IMR-90 (cell line): ENCODE data around the gene RAB11FIP4. TPM values are rescaled to one million over a fixed set of nuclear protein-coding genes. Genes with fewer than 3 reads are reported as not detected.

Source experiments
- ATAC-seq: fragments of 200-7000 bp; cut with Tn5 transposase; 2 replicates; pipeline ENCODE4 v1.9.1; 2020; ENCODE audit warnings: low read depth, mild to moderate bottlenecking, moderate library complexity
- BruUV-seq: library from RNA; stranded (reverse); fragments of 400-500 nt; replicated peaks from 2 replicates; lab custom pipeline; 2021; lab: Mats Ljungman, UMichigan
- CTCF ChIA-PET: fragments of 300-600 bp; formaldehyde crosslinking; extraction: SDS; loops from one replicate; lab custom pipeline; 2021; ENCODE audit warnings: antibody characterized with exemption; lab: Yijun Ruan, JAX
- POLR2A ChIA-PET: fragments of 300-600 bp; sonication (Branson Sonifier 250); formaldehyde crosslinking; loops from one replicate; lab custom pipeline; 2022; ENCODE audit warnings: antibody characterized with exemption; ENCODE audit not compliant: unreplicated experiment; lab: Charles Lee
- DNase-seq: peaks from one replicate; pipeline ENCODE4 v3.0.0; 2013
- H2AFZ ChIP-seq: replicated peaks from 2 replicates; pipeline ENCODE3; 2013; ENCODE audit warnings: low read length, mild to moderate bottlenecking; ENCODE audit not compliant: poor library complexity
- H2AK5ac ChIP-seq: 2 replicates; pipeline ENCODE4 v1.6.1; 2013; ENCODE audit warnings: low read depth, low read length, inconsistent platforms
- H2AK9ac ChIP-seq: replicated peaks from 2 replicates; pipeline ENCODE3; 2013; ENCODE audit warnings: mild to moderate bottlenecking, low read depth, low read length, moderate library complexity; ENCODE audit not compliant: poor library complexity
- H2BK120ac ChIP-seq: 2 replicates; pipeline ENCODE4 v1.6.1; 2013; ENCODE audit warnings: low read depth, low read length, inconsistent platforms
- H2BK15ac ChIP-seq: 3 replicates; pipeline ENCODE4 v1.6.1; 2013; ENCODE audit warnings: low read depth, low read length, inconsistent platforms
- H2BK20ac ChIP-seq: 2 replicates; pipeline ENCODE4 v1.6.1; 2013; ENCODE audit warnings: low read depth, mild to moderate bottlenecking, inconsistent platforms, low read length, moderate library complexity
- H2BK5ac ChIP-seq: 2 replicates; pipeline ENCODE4 v1.6.1; 2013; ENCODE audit warnings: mild to moderate bottlenecking, low read depth, low read length, inconsistent platforms; ENCODE audit not compliant: poor library complexity, severe bottlenecking
- H3K14ac ChIP-seq: replicated peaks from 2 replicates; pipeline ENCODE4 v1.6.1; 2013; ENCODE audit warnings: low read depth, low read length, inconsistent platforms
- H3K18ac ChIP-seq: 2 replicates; pipeline ENCODE4 v1.6.1; 2013; ENCODE audit warnings: low read depth, low read length, control low read depth
- H3K23ac ChIP-seq: 2 replicates; pipeline ENCODE4 v1.6.1; 2013; ENCODE audit warnings: low read depth, low read length, inconsistent platforms
- H3K27ac ChIP-seq: 2 replicates; pipeline ENCODE4 v1.5.1; 2013; ENCODE audit warnings: mild to moderate bottlenecking, control low read depth, low read length; ENCODE audit not compliant: insufficient read depth
- H3K27me3 ChIP-seq: 2 replicates; pipeline ENCODE4 v1.6.1; 2013; ENCODE audit warnings: low read length; ENCODE audit not compliant: control insufficient read depth, insufficient read depth
- H3K36me3 ChIP-seq: 2 replicates; pipeline ENCODE4 v1.6.1; 2013; ENCODE audit warnings: low read length, mixed read lengths; ENCODE audit not compliant: control insufficient read depth, insufficient read depth
- H3K4ac ChIP-seq: 2 replicates; pipeline ENCODE4 v1.6.1; 2013; ENCODE audit warnings: low read depth, low read length, inconsistent platforms
- H3K4me1 ChIP-seq: 2 replicates; pipeline ENCODE4 v1.6.1; 2013; ENCODE audit warnings: low read length, mixed read lengths; ENCODE audit not compliant: control insufficient read depth, insufficient read depth
- H3K4me2 ChIP-seq: 2 replicates; pipeline ENCODE4 v1.6.1; 2013; ENCODE audit warnings: low read depth, mild to moderate bottlenecking, control low read depth, low read length, moderate library complexity
- H3K4me3 ChIP-seq: 2 replicates; pipeline ENCODE4 v1.5.1; 2013; ENCODE audit warnings: low read depth, mild to moderate bottlenecking, control low read depth, low read length, moderate library complexity; ENCODE audit not compliant: insufficient read depth
- H3K56ac ChIP-seq: 2 replicates; pipeline ENCODE4 v1.6.1; 2013; ENCODE audit warnings: low read length, inconsistent platforms; ENCODE audit not compliant: insufficient read depth; ENCODE audit errors: extremely low read depth
- H3K79me1 ChIP-seq, 2 experiments: 2 replicates each; pipeline ENCODE4 v1.6.1; 2013; ENCODE audit warnings: low read length in 2 of 2, inconsistent platforms in 1 of 2, low read depth in 1 of 2
- H3K9ac ChIP-seq: 2 replicates; pipeline ENCODE4 v1.6.1; 2013; ENCODE audit warnings: low read depth, low read length, control low read depth
- H3K9me1 ChIP-seq: 2 replicates; pipeline ENCODE4 v1.6.1; 2013; ENCODE audit warnings: low read length, inconsistent platforms; ENCODE audit not compliant: insufficient read depth
- H3K9me3 ChIP-seq: 2 replicates; pipeline ENCODE4 v1.6.1; 2013; ENCODE audit warnings: low read length; ENCODE audit not compliant: control insufficient read depth, insufficient read depth
- H4K20me1 ChIP-seq: 2 replicates; pipeline ENCODE4 v1.6.1; 2013; ENCODE audit warnings: low read length, inconsistent platforms; ENCODE audit not compliant: insufficient read depth
- H4K5ac ChIP-seq: 2 replicates; pipeline ENCODE4 v1.6.1; 2013; ENCODE audit warnings: mild to moderate bottlenecking, low read depth, low read length, control low read depth
- H4K8ac ChIP-seq, 2 experiments: 2 replicates each; pipeline ENCODE4 v1.6.1; 2013; ENCODE audit warnings: low read depth in 2 of 2, low read length in 2 of 2, control low read depth in 1 of 2, inconsistent platforms in 1 of 2
- H4K91ac ChIP-seq: 2 replicates; pipeline ENCODE4 v1.6.1; 2013; ENCODE audit warnings: low read depth, low read length, inconsistent platforms; ENCODE audit not compliant: insufficient read depth
- BHLHE40 ChIP-seq: fragments of 150-350 bp; IDR thresholded peaks from 2 replicates; pipeline ENCODE4 v1.6.1; 2016; ENCODE audit warnings: mild to moderate bottlenecking, low read depth, low read length
- CEBPB ChIP-seq: IDR thresholded peaks from 2 replicates; pipeline ENCODE4 v1.6.1; 2012; ENCODE audit warnings: low read depth, low read length, improper control_type of control experiment
- CHD1 ChIP-seq: IDR thresholded peaks from 2 replicates; pipeline ENCODE4 v1.6.1; 2012; ENCODE audit warnings: low read depth, low read length, improper control_type of control experiment
- CTCF ChIP-seq: conservative IDR thresholded peaks from 2 replicates; pipeline ENCODE4 v1.5.1; 2012; ENCODE audit warnings: mild to moderate bottlenecking, low read depth, low read length, improper control_type of control experiment
- ELK1 ChIP-seq: fragments of 150-350 bp; IDR thresholded peaks from 2 replicates; pipeline ENCODE4 v1.6.1; 2016; ENCODE audit warnings: low read depth, mild to moderate bottlenecking, low read length, moderate library complexity, borderline replicate concordance
- FOS ChIP-seq: fragments of 150-350 bp; IDR thresholded peaks from 2 replicates; pipeline ENCODE4 v1.6.1; 2016; ENCODE audit warnings: low read depth, low read length
- MAFK ChIP-seq: IDR thresholded peaks from 2 replicates; pipeline ENCODE4 v1.6.1; 2012; ENCODE audit warnings: low read depth, low read length, improper control_type of control experiment
- MAZ ChIP-seq: IDR thresholded peaks from 2 replicates; pipeline ENCODE4 v1.6.1; 2012; ENCODE audit warnings: low read depth, mild to moderate bottlenecking, low read length, improper control_type of control experiment, moderate library complexity, borderline replicate concordance
- MXI1 ChIP-seq: IDR thresholded peaks from 2 replicates; pipeline ENCODE4 v1.6.1; 2012; ENCODE audit warnings: low read depth, mild to moderate bottlenecking, low read length, moderate library complexity, borderline replicate concordance
- POLR2A ChIP-seq: IDR thresholded peaks from 2 replicates; pipeline ENCODE4 v1.6.1; 2012; ENCODE audit warnings: mild to moderate bottlenecking, low read depth, low read length
- RAD21 ChIP-seq: IDR thresholded peaks from 2 replicates; pipeline ENCODE4 v1.6.1; 2012; ENCODE audit warnings: low read length, improper control_type of control experiment
- RCOR1 ChIP-seq: IDR thresholded peaks from 2 replicates; pipeline ENCODE4 v1.6.1; 2012; ENCODE audit warnings: mild to moderate bottlenecking, low read length, improper control_type of control experiment; ENCODE audit not compliant: insufficient replicate concordance
- RFX5 ChIP-seq: IDR thresholded peaks from 2 replicates; pipeline ENCODE4 v1.8.0; 2012; ENCODE audit warnings: low read depth, mild to moderate bottlenecking, low read length, moderate library complexity
- SMC3 ChIP-seq: fragments of 150-350 bp; IDR thresholded peaks from 2 replicates; pipeline ENCODE4 v1.6.1; 2016; ENCODE audit warnings: low read depth, mild to moderate bottlenecking, antibody characterized with exemption, low read length, moderate library complexity
- USF2 ChIP-seq: fragments of 150-350 bp; IDR thresholded peaks from 2 replicates; pipeline ENCODE4 v1.6.1; 2017; ENCODE audit warnings: mild to moderate bottlenecking, antibody characterized with exemption, low read length, low read depth
- WGBS, 2 experiments: methylation state at CpG; one replicate each; pipeline versions ENCODE4 v1.1.5 to v1.1.7; 2013; ENCODE audit warnings: missing lambda C conversion rate in 2 of 2; ENCODE audit not compliant: insufficient read length in 1 of 2; ENCODE audit errors: extremely low coverage in 2 of 2; 5-methylcytosine and 5-hydroxymethylcytosine counted together
- dilution Hi-C: fragments of 300-500 bp; cut with HindIII; formaldehyde crosslinking; loops from one replicate; pipeline ENCODE4 v1.14.3; 2018; ENCODE audit warnings: low sequenced_read_pairs; ENCODE audit not compliant: unreplicated experiment
- in situ Hi-C: fragments of 300-500 bp; cut with MboI; formaldehyde crosslinking; loops from 3 replicates; pipeline ENCODE4 v1.14.3; 2019; ENCODE audit warnings: low sequenced_read_pairs, inconsistent platforms, mixed read lengths
- intact Hi-C: fragments of 100-400 bp; cut with micrococcal nuclease; formaldehyde crosslinking; loops from 2 replicates; pipeline ENCODE4 v1.10.0; 2022
- polyA plus RNA-seq, 3 experiments: library from polyadenylated mRNA; depleted of rRNA; stranded (reverse); fragments of >200 nt; gene quantifications; 2 replicates each; pipeline ENCODE4 v1.2.3, GENCODE V29; 2012; ENCODE audit warnings: low replicate concordance in 1 of 3
- total RNA-seq: library from RNA; depleted of rRNA; stranded (reverse); fragments of >200 nt; gene quantifications from 2 replicates; pipeline ENCODE4 v1.2.3, GENCODE V29; 2012

RAB11FIP4 gene
- total and polyA plus RNA-seq, 2 of the 4 experiments (the other 2 are of a cell fraction): 0.68 to 1.1 TPM

GRCh38 chr17:31476525-31477416 is 85.3 kb downstream of the RAB11FIP4 start:
- no peak overlapping the region for H3K4me2 ChIP-seq
- H2AK9ac ChIP-seq: no peak overlapping the region
- dilution Hi-C loops: no loop called here
- no peaks in the 10 kb centered on the region for H3K9me3 ChIP-seq
- H3K18ac ChIP-seq: no peak overlapping the region
- no peak overlapping the region for H2BK20ac ChIP-seq
- H4K20me1 ChIP-seq: no peaks in the 10 kb centered on the region
- H3K9ac ChIP-seq: no peak overlapping the region
- H2AK5ac ChIP-seq: no peak overlapping the region
- H3K4me1 ChIP-seq: no peaks in the 10 kb centered on the region
- WGBS, 2 experiments: 54% methylated on average over 4 of the region's 16 CpGs; no CpG with 5 or more reads in 1 of the 2 experiments
- H2BK120ac ChIP-seq: no peak overlapping the region
- intact Hi-C loops: no loop called here
- no peak overlapping the region for H4K8ac ChIP-seq
- no TSS peak for BruUV-seq
- H2AFZ ChIP-seq: no peak overlapping the region
- H2BK15ac ChIP-seq: no peak overlapping the region
- no peak overlapping the region for H4K91ac ChIP-seq
- DNase-seq (no peak), ATAC-seq (no peak)
- H3K9me1 ChIP-seq: no peaks in the 10 kb centered on the region
- no peak overlapping the region for H3K14ac ChIP-seq
- no peak overlapping the region for H3K56ac ChIP-seq
- H3K4me3 ChIP-seq: no peak overlapping the region
- no peak overlapping the region for H2BK5ac ChIP-seq
- in situ Hi-C loops: no loop called here
- no peak overlapping the region for H3K4ac ChIP-seq
- no peak overlapping the region for H3K27ac ChIP-seq
- H3K23ac ChIP-seq: no peak overlapping the region
- ChIA-PET POLR2A (no interaction called here), CTCF (interaction anchor here (0.5 kb wide), 1 partner anchor 357 kb away, joined by 7 read pairs; no protein-coding TSS in a partner anchor)
- no peak overlapping the region for H4K5ac ChIP-seq
- peaks cover 61% of the 10 kb centered on the region for H3K27me3 ChIP-seq
- no peaks in the 10 kb centered on the region for H3K36me3 ChIP-seq
- H3K79me1 ChIP-seq: no peaks in the 10 kb centered on the region
- no peak for TF ChIP-seq ELK1
- TF ChIP-seq CHD1: no peak
- no peak for TF ChIP-seq RAD21
- no peak for TF ChIP-seq MXI1
- TF ChIP-seq USF2: no peak
- TF ChIP-seq CTCF: no peak
- TF ChIP-seq MAFK: no peak
- no peak for TF ChIP-seq FOS
- TF ChIP-seq RFX5: no peak
- TF ChIP-seq BHLHE40: no peak
- TF ChIP-seq RCOR1: no peak
- no peak for TF ChIP-seq SMC3
- no peak for TF ChIP-seq POLR2A
- no peak for TF ChIP-seq CEBPB
- TF ChIP-seq MAZ: no peak
